HG02884 (cell line): Measurements from ENCODE around the gene SLIRP.
A peak's percentile ranks its signal among the peaks of the same experiment; 100 is the strongest.
"Not testable (repeated sequence)": the region's sequence is repeated elsewhere in the genome, so short reads cannot be mapped to it uniquely, and the experiment has no call there.

ENCODE experiments used
- ATAC-seq: cut with Tn5 transposase; IDR thresholded peaks from one replicate; pipeline ENCODE4 v1.9.1; 2021; ENCODE audit warnings: mild to moderate bottlenecking, moderate library complexity; ENCODE audit not compliant: unreplicated experiment

SLIRP gene

GRCh38 chr14:77707724-77708408, at the start of gene SLIRP, which contains the start of gene ALKBH1:
Gene SLIRP (plus strand): TSS chr14:77708103. CDS start chr14:77708112, 9 bp downstream.
Gene ALKBH1 (minus strand): TSS chr14:77708023. CDS start chr14:77708004, 19 bp downstream.
- peak; percentile 95 for ATAC-seq

DNA sequence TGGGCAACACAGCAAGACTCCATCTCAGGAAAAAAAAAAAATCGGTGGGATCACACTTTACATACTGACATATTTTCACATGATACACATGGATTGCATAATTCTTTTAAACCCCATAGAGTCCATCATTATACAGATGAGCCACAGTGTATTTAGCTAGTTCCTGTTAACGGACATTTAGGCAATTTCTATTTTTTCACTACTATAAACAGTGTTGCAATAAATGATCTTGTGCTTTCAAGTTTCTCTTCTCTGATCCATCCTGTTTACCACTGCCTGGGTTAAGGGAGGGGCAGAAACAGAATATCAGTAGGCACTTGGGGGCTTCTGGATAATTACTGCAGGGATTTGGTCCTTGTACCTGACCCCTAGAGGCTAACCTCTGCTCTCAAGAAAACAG, 48.1 kb upstream of the SLIRP start:
- no peak for ATAC-seq

GRCh38 chr14:77660754-77661153, 47.1 kb upstream of the SLIRP start:
- ATAC-seq, result no peak

GRCh38 chr14:77661562-77661961, 46.3 kb upstream of the SLIRP start:
- not testable (repeated sequence) for ATAC-seq

DNA sequence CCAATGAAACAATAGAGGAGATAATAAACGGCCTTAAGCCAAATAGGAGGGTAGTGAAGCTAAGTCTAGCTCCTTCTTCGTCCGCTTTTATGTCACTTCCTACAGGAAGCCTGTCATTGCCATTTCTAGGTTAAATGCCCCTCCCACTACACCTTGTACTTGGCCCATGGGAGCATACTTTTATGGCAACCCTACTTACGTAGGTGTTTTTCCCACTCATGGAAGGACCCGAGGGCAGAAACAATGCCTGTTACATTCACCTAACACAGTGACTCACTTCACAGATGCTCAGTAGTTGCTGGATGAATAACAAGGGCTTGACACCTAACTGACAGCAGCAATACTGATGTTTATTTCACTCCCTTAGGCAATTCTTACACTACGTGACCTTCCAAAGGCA, 44.6 kb upstream of the SLIRP start:
- ATAC-seq, result no peak

GRCh38 chr14:77667331-77667730, 40.6 kb upstream of the SLIRP start:
- ATAC-seq, result no peak

DNA sequence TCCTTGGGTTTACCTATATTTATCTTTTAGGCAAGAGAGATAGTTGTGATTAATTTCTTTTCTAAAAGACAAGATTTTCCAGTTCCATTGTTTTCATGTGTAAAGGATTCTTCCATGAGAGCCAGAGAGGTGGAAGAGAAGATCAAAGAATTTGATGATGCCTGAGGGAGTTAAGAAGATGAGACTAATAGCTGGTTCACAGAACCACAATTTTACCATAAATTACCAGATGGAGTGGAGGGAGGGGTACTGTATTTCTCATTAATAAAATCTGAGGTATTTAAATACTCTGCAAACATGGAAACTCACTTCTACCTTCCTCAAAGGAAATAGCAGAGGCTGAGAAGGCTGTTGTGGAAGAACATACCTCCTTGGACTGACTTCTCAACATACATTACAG, 34.7 kb upstream of the SLIRP start:
- ATAC-seq, result no peak

DNA sequence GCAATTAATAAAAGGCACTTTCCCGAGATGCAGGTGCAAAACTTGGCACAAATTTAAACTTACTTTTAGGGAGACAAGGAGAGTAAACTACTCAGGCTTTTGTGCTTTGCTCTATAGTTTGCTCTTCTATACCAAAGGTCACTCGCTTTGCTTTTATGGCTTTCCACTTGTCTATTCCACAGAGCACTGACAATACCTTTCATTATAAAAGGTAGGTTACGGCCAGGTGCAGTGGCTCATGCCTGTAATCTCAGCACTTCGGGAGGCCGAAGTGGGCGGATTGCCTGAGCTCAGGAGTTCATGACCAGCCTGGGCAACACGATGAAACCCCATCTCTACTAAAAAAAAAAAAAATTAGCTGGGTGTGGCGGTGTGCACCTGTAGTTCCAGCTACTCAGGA, 33.0 kb upstream of the SLIRP start:
- no peak for ATAC-seq

GRCh38 chr14:77681196-77682157, 26.4 kb upstream of the SLIRP start:
- no peak for ATAC-seq

- ATAC-seq, result no peak
Observed at GRCh38 chr14:77682158-77682553, 25.7 kb upstream of the SLIRP start.

- no peak for ATAC-seq
Observed at GRCh38 chr14:77691259-77691658, 16.6 kb upstream of the SLIRP start.

- ATAC-seq, result peak; percentile 16
Observed at GRCh38 chr14:77707355-77707723, 564 bp upstream of the SLIRP start.

GRCh38 chr14:77708749-77709148, 846 bp downstream of the SLIRP start:
- no peak for ATAC-seq

GRCh38 chr14:77709412-77709811, 1.5 kb downstream of the SLIRP start:
- ATAC-seq, result no peak

- ATAC-seq, result no peak
Observed at GRCh38 chr14:77710364-77710763, 2.5 kb downstream of the SLIRP start.

DNA sequence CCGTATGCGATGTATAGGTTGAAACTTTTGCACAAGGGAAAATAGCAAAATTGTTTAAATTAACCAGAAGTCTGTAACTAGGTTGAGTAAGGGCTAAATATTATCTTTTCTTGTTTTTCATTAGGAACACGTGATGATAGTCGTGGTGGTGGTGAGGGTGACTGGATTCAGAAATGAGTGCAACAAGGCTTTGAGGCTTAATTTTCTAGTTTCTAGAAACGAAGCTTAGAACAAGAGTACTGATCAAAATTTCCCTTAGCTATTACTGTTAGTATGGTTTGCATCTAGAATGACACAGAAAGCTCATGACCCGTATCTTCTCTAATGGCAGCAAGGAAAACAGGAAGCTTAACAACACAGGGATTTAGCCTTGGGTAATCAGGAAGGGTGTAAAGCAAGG, 7.0 kb downstream of the SLIRP start:
- no peak for ATAC-seq

GRCh38 chr14:77717608-77718305, 9.9 kb downstream of the SLIRP start:
- no peak for ATAC-seq

DNA sequence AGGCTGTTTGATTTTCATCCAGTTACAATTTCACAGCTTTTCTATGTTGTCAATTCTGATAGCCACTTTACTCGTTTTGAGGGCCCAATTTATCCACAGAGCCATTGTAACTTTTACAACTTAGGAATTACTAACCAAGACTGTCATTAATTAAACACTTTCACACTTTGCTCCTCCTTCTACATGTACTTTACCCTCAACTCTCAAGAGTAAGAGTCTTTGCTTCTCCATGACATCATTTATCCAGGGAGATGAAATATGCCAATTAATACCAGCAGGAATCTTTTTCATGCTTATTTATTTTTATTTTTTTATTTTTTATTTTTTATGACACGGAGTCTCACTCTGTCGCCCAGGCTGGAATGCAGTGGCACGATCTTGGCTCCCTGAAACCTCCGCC, 13.5 kb downstream of the SLIRP start:
- ATAC-seq, result no peak

- no peak for ATAC-seq
Observed at GRCh38 chr14:77722301-77722700, 14.4 kb downstream of the SLIRP start.

- no peak for ATAC-seq
Observed at GRCh38 chr14:77730976-77731497, 23.1 kb downstream of the SLIRP start.

- no peak for ATAC-seq
Observed at GRCh38 chr14:77738559-77739250, 30.8 kb downstream of the SLIRP start.
